Activated T-helper 1 cell treated with anti-CD3 and anti-CD28 coated beads, Interleukin-2, amount 50 U/mL, for 16 hours (primary cell): Measurements from ENCODE around the gene GOLGA6A.
A peak's percentile ranks its signal among the peaks of the same experiment; 100 is the strongest.
"Not testable (repeated sequence)": the region's sequence is repeated elsewhere in the genome, so short reads cannot be mapped to it uniquely, and the experiment has no call there.

Experiments
- DNase-seq, 2 donors: peaks; one replicate each; pipeline ENCODE4 v3.0.0-alpha.2; 2020; ENCODE audit warnings: low read depth in 1 of 2, low spot score in 1 of 2

The GOLGA6A gene

DNA sequence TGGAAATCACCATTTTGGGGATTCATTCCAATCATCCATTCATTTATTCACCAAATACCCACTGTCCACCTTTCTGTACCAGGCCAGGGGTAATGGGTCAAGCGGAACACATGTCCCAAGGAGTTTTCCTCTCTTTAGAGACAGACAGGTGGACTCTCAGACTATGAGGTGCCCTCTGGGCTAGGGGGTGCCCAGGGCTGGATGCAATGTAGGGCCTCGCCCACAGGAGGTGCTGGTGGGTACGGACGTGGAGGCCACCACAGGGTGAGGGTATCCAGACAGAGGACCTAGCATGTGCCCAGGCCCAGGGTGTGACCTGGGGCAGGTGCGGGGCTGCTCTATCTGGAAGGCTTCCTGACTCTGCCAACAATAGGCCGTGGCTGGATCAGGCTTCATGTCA is 26.3 kb upstream of the GOLGA6A start:
- DNase-seq: not testable (repeated sequence)

DNA sequence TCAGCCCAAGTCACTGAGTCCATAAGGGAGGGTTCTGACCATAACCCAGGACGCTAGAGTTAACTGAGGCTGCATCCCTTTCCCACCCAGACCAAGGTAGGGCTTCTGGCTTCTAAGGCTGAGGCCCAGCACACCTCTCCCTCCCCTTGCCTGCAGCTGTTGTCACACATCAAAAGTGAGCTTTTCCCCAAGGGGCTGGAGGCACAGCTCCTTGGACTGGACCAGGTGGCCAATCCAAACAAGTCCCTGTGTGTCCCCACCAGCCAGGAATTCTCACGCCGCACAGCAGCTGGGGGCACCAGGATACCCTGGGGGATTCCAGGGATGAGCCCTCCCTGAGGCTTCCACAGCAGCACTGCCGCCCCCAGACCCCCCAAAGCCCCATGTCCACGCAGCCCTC is 25.8 kb upstream of the GOLGA6A start:
- DNase-seq: no peak

DNA sequence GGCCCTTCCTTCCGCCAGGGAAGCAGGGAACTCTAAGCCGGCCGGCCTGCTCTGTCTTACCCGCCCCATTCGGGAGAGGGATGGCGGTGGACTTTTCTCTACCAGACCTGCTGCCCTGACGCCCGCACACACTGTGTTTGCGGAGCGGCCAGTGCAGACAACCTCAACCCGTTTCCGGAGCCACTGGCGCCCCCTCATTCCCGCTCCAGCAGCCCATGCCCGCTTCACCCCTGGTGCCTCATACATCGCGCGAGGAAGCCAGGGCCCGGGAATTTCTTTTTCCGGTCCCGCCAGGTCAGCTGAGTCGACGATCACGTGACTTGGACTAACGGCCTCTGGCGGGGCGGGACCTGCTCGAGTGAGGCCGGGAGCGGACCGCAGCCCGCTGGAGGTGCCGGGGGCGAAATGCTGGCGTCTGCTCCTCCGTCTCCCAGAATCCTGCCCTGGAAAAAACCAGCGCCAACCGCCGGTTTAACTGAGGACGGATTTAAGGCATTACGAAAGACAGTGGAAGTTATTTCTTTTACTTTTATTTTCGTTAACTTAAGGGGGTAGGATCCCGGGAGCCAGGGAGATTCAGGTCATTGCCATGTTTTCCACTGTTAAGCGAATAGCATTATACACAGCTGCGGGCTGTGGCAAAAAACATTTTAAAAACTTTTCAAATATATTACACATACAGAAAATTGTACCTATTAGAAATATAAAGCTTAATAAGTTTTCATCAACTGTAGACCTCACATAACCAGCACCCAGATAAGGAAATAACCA is 17.8 kb upstream of the GOLGA6A start:
- DNase-seq: peak; percentile 28 to 59

DNA sequence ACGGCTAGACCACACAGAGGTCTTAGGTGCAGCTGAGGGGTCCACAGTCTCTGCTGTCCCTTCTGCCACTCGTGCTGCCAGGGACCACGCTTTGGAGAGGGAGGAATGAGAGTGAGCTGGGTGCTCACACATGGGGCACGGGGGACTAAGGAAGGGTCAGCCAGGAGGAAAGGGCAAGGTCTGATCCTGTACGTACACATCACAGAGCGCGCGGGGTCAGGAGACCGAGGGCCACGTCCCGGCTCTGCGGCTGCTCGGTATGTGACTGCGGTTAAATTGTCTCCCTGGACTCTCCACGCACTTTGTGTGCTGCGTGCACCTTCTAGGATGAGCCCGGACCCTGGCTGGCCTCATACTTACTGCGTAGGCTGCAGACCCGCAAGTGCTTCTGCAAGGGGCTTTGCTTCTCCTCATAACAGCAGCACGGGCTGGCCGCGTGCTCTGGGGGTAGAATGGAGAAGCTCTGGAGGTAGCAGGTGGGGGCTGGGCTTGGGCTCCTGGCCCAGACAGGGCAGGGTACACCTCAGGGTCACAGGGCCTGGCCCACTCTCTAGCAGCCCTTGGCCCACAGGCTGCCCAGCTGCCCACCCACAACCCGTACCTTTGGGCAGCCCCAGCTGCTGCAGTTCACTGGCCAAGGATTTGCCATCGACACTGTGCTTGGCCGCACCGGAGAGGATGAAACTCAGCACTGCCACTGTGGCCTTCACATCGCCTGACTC is 14.6 kb upstream of the GOLGA6A start:
- not testable (repeated sequence) for DNase-seq

DNA sequence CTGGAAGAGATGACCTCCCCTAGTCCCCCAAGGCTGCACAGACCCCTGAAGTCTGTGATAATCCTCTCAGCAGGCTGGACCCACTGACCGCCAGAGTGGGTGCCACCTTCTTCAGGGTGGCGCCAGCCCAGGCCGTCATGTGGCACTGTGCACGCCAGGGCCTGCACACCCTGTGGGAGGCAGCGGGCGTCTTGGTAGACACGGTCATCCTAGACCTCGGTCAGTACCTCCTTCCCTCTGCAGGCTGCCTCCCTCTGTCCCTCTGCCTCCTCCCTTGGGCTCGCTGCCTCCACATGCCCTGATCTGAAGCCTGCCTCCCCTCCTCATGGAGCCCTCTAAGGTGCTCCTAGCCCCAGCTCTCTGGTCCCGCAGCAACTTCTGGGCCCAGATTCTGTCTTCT is 13.3 kb upstream of the GOLGA6A start:
- DNase-seq: not testable (repeated sequence)

DNA sequence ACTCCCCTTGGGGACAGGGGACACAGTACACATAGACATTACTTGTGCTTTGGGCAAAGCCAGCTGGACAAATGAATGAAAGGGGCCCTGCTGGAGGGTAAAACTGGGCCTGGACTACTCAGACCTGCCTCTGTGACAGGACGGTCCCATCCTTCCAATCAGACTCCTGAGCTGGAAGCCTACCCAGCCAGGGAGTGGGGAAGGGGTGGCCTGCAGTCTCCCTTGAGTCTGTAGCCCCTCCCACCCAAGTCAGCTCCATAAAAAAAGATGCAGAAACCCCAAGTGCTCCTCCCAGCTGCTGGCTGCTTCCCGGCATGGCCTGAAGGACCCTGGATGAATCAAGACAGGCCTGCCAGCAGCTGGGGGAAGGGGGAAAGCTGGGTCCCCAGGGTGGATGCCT is 12.2 kb upstream of the GOLGA6A start:
- DNase-seq: not testable (repeated sequence)

DNA sequence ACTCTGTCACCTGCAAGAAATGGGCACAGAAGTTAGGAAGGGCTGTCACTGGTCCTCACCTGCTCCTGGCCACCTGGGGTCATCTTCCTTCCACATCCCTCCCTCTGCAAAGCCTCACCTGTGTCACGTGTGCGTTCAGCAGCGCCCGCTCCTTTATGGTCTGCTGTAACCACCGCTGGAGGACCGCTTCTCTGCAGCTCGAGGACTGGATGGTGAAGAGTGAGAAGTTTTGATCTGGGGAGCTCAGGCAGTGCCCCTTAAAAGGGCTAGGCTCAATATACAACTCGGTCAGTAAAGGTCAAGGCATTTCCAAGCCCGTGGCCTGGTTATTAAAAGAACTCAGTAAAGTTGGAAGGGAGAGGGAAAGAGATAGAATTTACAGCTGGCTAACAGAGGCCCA is 6.6 kb downstream of the GOLGA6A start:
- DNase-seq: not testable (repeated sequence)

DNA sequence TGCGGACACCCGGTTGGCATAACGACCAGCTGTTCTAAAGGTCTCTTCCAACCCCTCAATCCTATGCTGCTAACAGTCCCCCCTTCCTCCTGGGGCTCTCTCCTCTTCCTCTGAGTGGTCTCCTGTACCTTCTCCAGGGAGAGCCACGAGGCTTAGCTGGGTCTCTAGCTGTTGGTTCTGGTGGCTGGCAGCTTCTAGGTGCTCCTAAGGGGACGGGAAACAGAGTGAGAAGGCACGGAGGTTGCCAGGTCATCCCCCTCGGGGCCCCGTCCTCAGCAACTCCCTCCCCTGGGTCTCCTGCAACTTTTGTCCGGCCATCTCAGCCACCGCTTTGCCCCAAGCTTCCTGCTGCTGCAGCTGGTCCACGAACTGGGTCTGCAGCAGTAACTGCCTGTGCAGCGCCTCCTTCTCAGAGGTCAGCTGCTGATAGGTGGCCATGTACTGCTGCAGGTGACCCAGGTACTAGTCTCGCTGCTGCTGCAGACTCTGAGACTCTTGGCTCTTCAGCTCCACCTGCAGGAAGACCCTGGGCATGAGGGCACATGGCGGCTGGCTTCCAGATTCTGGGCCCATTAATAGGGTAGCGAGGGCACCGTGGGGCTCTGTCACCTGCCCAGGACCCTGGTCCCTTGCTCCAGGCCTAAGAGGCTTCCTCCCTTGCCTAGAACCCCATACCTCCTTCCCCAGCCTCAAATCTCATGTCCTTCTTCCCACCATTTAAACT is 9.6 kb downstream of the GOLGA6A start:
- DNase-seq: not testable (repeated sequence)

DNA sequence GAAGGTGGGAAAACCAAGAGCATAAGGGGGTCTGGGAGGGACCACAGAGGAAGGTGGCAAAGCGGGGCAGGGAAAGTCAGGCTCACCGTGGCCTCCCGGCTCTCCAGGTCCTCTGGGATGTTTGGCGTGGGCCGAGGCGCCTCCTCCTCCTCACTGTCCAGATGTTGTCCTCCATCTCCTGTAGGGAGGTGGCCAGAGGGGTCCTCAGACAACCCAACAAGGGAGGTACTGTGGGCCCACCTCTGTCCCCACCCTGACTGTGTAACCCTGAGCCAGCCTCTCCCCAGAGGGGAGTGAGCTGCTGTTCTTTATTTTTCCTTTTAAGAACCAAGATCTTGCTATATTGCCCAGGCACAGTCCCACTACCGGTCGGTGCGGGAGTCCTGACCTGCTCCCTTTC is 10.2 kb downstream of the GOLGA6A start:
- DNase-seq: not testable (repeated sequence)

DNA sequence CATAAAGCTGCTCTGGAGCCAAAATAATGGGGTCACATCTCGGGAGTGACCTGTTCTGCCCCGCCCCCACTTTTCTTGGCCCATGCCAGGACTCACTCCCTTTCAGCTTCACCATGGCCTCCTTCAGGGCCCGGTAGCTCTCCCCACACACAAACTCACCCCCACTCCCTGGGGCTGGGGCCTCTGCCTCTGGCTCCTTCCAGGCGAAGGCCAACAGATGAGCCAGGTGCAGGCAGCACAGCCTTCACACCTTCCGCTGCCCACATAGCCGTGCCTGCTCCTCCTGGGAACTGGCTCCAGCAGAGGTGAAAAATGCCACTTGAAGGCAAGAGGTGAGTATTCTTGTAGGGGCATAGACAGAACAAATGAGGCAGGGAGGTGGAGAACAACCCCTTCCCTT is 10.7 kb downstream of the GOLGA6A start:
- DNase-seq: not testable (repeated sequence)

DNA sequence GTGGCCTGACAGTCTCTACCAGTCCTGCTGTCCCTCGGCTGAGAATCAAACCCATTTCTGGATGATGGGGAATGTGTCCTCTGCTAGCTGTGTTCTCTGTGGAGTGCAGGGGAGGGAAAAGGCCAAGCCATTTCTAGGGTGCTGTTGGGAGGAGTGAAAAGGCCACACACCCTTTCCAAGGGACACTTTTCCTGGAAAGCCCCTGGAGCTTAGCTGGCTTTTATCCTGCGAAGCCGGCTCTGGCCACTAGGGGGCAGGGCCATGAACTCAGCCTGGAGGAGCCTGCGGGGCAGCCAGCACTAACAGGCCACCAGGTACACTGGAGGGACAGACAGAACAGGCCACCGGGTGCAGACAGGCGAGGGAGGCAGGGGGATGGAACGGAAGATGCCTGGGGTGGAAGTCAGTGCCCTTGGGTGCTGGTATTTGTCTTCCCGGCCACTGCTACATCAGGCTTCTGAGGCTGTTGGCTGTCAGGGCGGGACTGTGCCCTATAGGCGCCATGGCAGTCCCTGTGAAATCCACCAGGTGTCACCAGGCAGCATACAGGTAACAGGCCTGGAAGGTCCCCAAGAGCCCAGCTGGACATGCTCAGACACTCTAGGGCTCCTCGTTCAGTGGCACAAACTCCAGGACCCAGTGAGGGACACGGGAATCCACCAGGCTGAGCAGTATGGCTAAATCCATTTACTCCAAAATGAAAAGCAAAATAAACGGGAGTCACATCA is 16.5 kb downstream of the GOLGA6A start:
- peak; percentile 27 to 31 for DNase-seq

DNA sequence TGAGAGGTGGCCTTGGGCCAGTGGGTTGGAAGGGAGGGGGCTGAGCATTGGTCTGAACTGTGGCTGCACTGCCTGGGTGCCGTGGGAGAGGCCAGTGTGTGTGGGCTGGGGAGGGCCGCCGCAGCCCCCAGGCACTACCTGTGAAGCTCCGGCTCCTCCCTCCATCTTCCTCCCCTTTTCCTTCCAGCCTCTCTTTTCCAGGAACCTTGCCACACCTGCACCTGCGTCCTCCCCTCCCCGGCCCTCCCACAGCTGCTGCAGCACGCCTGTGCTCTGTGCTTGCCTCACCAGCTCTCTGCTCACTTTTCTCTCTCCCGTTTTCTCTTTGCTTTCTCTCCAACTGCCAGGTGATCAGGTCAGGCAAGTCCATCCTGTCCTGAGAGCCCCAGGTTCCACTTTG is 17.5 kb downstream of the GOLGA6A start:
- not testable (repeated sequence) for DNase-seq

DNA sequence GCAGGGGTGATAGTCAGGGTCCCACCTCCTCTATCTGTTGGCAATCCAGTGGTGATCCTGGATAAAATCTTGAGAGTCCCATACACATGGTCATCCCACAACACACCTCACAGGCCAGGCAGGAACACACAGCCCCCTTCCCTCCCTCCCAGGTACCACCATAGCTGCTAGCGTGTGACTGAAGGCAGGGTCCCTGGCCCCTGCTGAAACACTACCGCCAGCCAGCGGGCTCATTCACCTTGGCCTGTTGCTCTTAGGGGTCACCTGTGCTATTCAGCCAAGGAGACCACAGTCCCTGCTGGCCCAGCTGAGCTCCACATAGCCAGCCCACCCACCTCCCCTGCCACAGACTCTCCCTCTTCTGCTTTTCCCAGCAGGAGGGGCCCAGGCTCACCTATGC is 18.2 kb downstream of the GOLGA6A start:
- not testable (repeated sequence) for DNase-seq

DNA sequence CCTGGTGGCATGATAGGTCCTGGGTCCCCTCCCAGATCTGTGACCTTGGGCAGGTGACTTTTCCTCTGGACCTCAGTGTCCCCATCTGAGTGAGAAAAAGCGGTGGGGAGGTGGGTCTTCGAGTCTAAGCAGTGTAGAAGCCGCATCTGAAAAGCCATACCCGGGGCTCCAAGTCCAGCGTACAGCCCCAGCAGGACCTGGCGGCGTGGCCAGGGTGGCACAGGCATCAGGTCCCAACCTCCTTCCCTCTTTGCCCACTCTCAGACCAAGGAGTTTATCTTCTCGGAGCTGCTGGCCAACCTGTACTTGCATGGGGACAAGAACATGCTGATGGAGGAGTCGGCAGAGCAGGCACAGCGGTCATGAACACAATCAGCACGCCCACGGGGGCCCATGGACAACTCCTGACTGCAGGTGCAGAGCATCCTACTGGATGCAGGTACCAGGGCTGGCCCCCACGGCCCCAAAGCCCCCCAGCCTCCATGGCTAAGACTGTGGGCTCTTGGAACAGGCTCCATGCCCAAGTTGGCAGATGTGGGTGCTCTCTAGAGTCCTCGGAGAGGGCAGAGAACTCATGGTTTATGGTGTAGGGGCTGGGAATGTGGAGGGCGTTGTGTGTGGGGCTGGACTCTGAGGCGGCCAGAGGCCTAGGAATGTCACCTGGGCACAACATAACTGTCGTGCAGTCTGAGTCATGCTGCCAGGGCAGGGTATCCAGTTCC is 18.8 kb downstream of the GOLGA6A start:
- not testable (repeated sequence) for DNase-seq

DNA sequence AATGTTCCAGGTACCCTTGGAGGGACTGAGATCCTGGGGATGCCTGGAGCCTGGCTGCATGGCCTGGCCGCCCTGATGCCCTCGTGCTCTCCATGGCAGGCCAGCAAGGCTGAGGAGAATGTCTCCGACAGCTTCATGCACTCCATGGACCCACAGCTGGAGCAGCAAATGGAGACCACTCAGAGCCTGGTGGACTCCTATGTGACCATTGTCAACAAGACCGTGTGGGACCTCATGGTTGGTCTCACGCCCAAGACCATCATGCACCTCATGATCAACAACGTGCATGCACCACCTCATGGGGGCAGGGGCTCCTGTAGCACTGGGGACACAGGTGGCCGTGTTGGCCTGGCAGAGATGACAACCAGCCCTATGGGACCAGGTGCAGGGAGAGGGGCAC is 19.7 kb downstream of the GOLGA6A start:
- DNase-seq: no peak

DNA sequence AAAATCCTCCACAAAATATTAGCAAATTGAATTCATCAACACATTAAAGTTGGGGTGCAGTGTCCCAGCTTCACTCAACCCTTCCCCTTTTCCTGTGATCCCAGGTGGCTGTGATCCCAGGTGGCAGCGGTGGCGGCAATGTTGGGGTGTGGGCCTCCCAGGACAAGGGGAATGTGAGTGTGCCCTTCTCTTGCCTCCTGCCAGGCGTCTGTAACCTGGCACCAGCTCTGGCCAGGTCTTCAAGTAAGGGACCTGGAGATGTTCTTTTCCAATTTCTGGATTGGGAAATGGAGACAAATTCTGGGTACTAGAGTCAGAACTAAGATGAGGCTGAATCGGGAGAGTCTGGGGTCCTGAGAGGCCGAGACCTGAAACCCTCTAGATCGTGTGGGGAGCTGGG is 20.1 kb downstream of the GOLGA6A start:
- no peak for DNase-seq

DNA sequence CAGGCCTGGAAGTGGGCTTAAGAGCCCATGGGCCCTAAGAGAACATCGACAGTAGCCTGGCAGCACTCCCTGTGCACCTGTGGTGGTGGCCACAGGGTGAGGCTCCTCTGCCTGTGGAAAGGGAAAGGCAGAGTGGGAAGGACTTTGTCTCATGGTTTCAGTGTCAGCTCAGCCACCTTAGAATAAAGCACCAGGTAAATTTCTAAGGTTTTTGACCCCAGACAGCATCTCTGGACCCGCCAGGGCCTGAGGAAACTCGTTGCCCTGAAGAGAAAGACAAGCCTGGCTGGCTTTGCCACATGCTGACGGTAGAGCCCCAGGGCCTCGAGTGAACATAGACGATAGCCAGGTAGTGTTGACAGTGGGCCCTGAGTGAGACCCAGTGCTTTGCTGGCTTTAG is 22.1 kb downstream of the GOLGA6A start:
- DNase-seq: no peak

DNA sequence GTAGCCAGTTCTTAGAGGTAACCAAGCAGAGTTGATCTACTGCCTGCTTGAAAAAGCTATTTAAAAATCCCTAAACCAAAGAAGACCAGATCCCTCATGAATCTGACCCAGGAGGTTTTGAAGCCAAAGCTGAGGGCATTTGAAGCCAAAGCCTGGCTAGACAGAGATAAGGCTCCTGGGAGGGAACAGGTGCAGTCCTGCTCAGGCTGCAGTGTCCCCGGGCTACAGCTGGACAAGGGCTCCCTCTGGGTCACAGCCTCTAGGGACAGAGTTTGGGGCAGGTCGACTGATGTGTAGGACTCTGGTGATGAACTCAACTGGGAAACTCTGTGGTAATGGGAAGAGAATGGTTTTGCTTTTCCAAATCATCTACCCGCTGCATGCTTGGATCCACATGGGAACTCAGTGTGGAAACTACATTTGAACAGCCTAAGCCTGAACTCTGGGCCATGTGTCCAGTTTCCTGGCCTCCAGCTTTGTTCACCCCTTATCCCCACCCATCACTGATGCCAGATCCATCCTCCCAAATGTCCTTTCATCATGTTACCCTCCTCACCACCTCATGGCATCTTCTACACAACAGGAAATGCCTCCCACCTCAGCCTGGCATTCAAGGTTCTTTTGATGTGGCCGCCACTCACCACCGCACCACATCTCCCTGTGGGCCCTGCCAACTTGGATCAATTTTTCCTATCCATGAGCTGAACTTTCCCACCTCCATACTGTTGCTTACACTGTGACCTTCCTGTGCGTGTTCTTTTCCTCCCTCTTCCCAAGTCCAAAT is 23.1 kb downstream of the GOLGA6A start:
- DNase-seq: not testable (repeated sequence)

DNA sequence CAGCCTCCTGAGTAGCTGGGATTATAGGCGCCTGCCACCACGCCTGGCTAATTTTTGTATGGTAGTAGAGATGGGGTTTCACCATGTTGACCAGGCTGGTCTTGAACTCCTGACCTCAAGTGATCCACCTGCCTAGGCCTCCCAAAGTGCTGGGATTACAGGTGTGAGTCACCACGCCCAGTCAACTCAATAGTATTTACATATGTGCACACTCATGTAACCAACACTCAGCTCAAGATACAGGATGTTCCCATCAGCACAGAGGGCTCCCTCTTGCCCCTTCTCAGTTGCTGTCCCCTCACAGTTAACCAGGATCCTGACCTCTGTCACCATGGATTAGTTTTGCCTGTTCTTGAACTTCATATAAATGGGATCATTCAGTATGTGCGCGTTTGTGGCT is 26.0 kb downstream of the GOLGA6A start:
- DNase-seq: not testable (repeated sequence)

DNA sequence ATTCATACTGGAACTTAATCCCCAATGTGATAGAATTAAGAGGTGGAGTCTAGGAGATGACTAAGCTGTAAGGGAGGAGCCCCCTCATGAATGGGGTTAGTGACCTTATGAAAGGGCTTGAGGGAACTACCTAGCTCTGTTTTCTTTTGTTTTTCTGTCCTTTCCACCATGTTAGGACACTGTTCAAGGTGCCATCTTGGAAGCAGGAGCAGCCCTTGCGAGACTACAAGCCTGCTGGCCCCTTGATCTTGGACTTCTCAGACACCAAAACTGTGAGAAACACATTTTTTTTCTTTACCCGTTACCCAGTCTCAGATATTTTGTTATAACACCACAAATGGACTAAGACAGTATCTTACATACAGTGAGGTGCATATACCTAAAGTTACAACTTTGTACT is 26.5 kb downstream of the GOLGA6A start:
- DNase-seq: no peak
